Panc1 (cell line): Measurements from ENCODE around the gene ATXN1. TPM values are rescaled to one million over a fixed set of nuclear protein-coding genes. Genes with fewer than 3 reads are reported as not detected.

Experiments used
- ATAC-seq: fragments of 200-7000 bp; cut with Tn5 transposase; 2 replicates; pipeline ENCODE4 v1.9.1; 2020; ENCODE audit warnings: mild to moderate bottlenecking, moderate library complexity
- BruUV-seq: library from RNA; stranded (reverse); fragments of 400-500 nt; replicated peaks from 2 replicates; lab custom pipeline; 2021; lab: Mats Ljungman, UMichigan
- CTCF ChIA-PET: fragments of 300-600 bp; sonication (Branson Sonifier 250); formaldehyde crosslinking; loops from one replicate; lab custom pipeline; 2022; ENCODE audit warnings: antibody characterized with exemption; lab: Charles Lee
- POLR2A ChIA-PET: fragments of 300-600 bp; sonication (Branson Sonifier 250); formaldehyde crosslinking; loops from one replicate; lab custom pipeline; 2022; ENCODE audit warnings: antibody characterized with exemption; lab: Charles Lee
- DNase-seq: peaks from one replicate; pipeline ENCODE4 v3.0.0-alpha.2; 2010; ENCODE audit warnings: low read depth, low spot score
- H3K27ac ChIP-seq: 2 replicates; pipeline ENCODE4 v1.5.1; 2011; ENCODE audit warnings: mild to moderate bottlenecking, low read length, inconsistent platforms
- H3K27me3 ChIP-seq: fragments of 200-500 bp; sonication (Bioruptor generic); 2 replicates; pipeline ENCODE4 v1.6.0; 2014; ENCODE audit warnings: low read length, inconsistent platforms; ENCODE audit not compliant: control insufficient read depth, insufficient read depth
- H3K36me3 ChIP-seq: fragments of 200-500 bp; sonication (Bioruptor generic); 2 replicates; pipeline ENCODE4 v1.5.1; 2014; ENCODE audit warnings: inconsistent platforms, mild to moderate bottlenecking, low read length, moderate library complexity; ENCODE audit not compliant: control insufficient read depth, insufficient read depth
- H3K4me1 ChIP-seq: 2 replicates; pipeline ENCODE4 v1.5.1; 2011; ENCODE audit warnings: inconsistent platforms, mild to moderate bottlenecking, low read length, moderate library complexity; ENCODE audit not compliant: control insufficient read depth, insufficient read depth
- H3K4me3 ChIP-seq, 2 experiments: 2 replicates each; pipeline ENCODE4 v1.5.1; 2011 to 2012; ENCODE audit warnings: low read depth in 2 of 2, low read length in 2 of 2, mild to moderate bottlenecking in 2 of 2, inconsistent platforms in 1 of 2, moderate library complexity in 1 of 2
- H3K9me3 ChIP-seq: fragments of 200-500 bp; sonication (Bioruptor generic); 2 replicates; pipeline ENCODE4 v1.5.1; 2014; ENCODE audit warnings: low read depth, mild to moderate bottlenecking, inconsistent platforms, low read length, moderate library complexity; ENCODE audit not compliant: control insufficient read depth, insufficient read depth
- POLR2AphosphoS5 ChIP-seq: IDR thresholded peaks from 2 replicates; pipeline ENCODE4 v1.6.1; 2012; ENCODE audit warnings: mild to moderate bottlenecking, low read depth, low read length, moderate library complexity
- SIN3A ChIP-seq: IDR thresholded peaks from 2 replicates; pipeline ENCODE4 v1.6.1; 2012; ENCODE audit warnings: low read depth, mild to moderate bottlenecking, low read length, moderate library complexity, borderline replicate concordance; ENCODE audit not compliant: insufficient read depth
- TCF7L2 ChIP-seq: IDR thresholded peaks from 2 replicates; pipeline ENCODE4 v1.6.1; 2011; ENCODE audit warnings: mild to moderate bottlenecking, low read depth, low read length, inconsistent platforms
- in situ Hi-C: cut with HindIII; loops from 2 replicates; pipeline ENCODE4 v1.10.0; 2016; ENCODE audit warnings: low sequenced_read_pairs, low pct_unique_long_range_greater_than_20kb
- intact Hi-C: fragments of 100-400 bp; cut with micrococcal nuclease; formaldehyde crosslinking; loops from one replicate; pipeline ENCODE4 v1.10.0; 2022; ENCODE audit not compliant: unreplicated experiment
- total RNA-seq: library from RNA; stranded (reverse); gene quantifications from one replicate; pipeline ENCODE4 v1.2.1, GENCODE V29; 2021; ENCODE audit not compliant: unreplicated experiment
- TF ChIP-seq, protein P1 (sequence below): fragments of 450-650 bp; IDR thresholded peaks from 2 replicates; pipeline ENCODE4 v1.5.1; 2017; ENCODE audit warnings: mild to moderate bottlenecking
- TF ChIP-seq, protein P2 (sequence below), 2 experiments: IDR thresholded peaks; 2 replicates each; pipeline ENCODE4 v1.6.1; 2011 to 2012; ENCODE audit warnings: low read depth in 2 of 2, control low read depth in 1 of 2, low read length in 1 of 2, mild to moderate bottlenecking in 1 of 2, moderate library complexity in 1 of 2; ENCODE audit not compliant: insufficient read depth in 1 of 2

The ATXN1 gene
- total RNA-seq, 1 experiment from 2014 or later: 67.1 TPM

DNA sequence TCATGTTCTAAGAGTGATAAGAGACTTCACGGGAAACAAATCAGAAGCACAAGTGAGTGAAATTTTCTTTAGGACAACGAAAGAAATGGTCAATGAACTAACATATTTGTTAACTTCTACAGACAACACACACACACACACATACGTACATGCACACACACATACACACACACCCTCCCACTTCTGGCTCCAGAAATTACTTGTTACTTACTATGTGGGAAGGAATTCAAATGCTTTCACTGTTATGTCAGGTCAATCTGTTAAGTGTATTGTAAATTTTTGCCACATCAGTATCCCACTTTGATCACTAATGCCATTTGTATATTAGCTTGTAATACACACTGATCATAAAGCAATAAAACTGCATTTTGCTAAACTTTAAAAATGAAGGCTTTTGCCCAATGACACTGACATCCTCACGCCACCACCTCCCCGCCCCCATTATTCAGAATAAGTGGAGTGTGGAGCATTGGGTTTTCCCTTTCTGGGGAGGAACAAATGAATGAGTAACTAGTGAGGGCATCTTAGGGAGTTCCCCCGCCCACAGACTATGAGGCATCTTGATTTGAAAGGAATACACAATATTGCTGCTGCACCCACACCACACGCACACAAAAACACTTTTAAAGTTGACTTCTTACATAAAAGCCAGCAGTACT lies 76.2 kb downstream of the ATXN1 start:
- intact Hi-C loops: no loop called here
- CTCF ChIA-PET: no interaction called here
- in situ Hi-C loops: no loop called here
- no peaks in the 10 kb centered on the region for H3K9me3 ChIP-seq
- peak overlapping the region; percentile 54; the same call in 1 of the 2 replicates for H3K27ac ChIP-seq
- H3K36me3 ChIP-seq: no peaks in the 10 kb centered on the region
- no peak overlapping the region for H3K4me3 ChIP-seq
- POLR2A ChIA-PET: interaction anchor here (0.6 kb wide), 1 partner anchor 39 kb away, joined by 3 read pairs; no protein-coding TSS in a partner anchor
- BruUV-seq: no TSS peak
- TF ChIP-seq, protein P1, sequence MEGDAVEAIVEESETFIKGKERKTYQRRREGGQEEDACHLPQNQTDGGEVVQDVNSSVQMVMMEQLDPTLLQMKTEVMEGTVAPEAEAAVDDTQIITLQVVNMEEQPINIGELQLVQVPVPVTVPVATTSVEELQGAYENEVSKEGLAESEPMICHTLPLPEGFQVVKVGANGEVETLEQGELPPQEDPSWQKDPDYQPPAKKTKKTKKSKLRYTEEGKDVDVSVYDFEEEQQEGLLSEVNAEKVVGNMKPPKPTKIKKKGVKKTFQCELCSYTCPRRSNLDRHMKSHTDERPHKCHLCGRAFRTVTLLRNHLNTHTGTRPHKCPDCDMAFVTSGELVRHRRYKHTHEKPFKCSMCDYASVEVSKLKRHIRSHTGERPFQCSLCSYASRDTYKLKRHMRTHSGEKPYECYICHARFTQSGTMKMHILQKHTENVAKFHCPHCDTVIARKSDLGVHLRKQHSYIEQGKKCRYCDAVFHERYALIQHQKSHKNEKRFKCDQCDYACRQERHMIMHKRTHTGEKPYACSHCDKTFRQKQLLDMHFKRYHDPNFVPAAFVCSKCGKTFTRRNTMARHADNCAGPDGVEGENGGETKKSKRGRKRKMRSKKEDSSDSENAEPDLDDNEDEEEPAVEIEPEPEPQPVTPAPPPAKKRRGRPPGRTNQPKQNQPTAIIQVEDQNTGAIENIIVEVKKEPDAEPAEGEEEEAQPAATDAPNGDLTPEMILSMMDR: no peak
- TF ChIP-seq POLR2AphosphoS5: no peak
- TF ChIP-seq TCF7L2: no peak
- TF ChIP-seq, protein P2, sequence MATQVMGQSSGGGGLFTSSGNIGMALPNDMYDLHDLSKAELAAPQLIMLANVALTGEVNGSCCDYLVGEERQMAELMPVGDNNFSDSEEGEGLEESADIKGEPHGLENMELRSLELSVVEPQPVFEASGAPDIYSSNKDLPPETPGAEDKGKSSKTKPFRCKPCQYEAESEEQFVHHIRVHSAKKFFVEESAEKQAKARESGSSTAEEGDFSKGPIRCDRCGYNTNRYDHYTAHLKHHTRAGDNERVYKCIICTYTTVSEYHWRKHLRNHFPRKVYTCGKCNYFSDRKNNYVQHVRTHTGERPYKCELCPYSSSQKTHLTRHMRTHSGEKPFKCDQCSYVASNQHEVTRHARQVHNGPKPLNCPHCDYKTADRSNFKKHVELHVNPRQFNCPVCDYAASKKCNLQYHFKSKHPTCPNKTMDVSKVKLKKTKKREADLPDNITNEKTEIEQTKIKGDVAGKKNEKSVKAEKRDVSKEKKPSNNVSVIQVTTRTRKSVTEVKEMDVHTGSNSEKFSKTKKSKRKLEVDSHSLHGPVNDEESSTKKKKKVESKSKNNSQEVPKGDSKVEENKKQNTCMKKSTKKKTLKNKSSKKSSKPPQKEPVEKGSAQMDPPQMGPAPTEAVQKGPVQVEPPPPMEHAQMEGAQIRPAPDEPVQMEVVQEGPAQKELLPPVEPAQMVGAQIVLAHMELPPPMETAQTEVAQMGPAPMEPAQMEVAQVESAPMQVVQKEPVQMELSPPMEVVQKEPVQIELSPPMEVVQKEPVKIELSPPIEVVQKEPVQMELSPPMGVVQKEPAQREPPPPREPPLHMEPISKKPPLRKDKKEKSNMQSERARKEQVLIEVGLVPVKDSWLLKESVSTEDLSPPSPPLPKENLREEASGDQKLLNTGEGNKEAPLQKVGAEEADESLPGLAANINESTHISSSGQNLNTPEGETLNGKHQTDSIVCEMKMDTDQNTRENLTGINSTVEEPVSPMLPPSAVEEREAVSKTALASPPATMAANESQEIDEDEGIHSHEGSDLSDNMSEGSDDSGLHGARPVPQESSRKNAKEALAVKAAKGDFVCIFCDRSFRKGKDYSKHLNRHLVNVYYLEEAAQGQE (IDR thresholded peaks at IDR 0.05; ENCODE audit: insufficient read depth in 1 of 2, low read depth in 2 of 2, low read length in 1 of 2): no peak
- TF ChIP-seq SIN3A: no peak
- no peaks in the 10 kb centered on the region for H3K27me3 ChIP-seq
- DNase-seq: no peak
- peaks cover 79% of the 10 kb centered on the region for H3K4me1 ChIP-seq
- no peak for ATAC-seq

DNA sequence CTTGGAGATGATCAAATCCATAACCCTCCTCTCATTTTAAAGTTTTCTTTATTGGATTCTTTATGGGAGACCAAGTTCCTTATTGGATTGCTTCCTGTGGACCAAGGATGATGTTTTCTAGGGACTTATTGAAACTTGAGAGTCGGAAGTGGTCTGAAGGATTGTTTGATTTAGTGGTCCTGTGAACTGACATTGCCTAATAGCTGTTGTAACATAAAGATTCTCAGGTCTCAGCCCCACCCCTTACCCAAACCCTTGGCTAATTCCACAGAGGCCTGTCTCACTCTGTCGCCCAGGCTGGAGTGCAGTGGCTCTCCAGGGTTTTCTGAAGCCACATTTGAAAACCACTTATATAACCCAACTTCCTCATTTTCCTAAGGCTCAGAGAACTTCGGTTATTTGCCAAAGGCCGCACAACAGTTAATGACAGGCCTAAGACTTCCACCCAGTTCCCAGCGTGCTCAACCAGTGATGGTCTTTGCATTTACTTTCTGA lies 77.0 kb downstream of the ATXN1 start:
- Histone ChIP-seq H3K9me3 (no peaks in the 10 kb centered on the region), H3K27me3 (no peaks in the 10 kb centered on the region), H3K4me1 (peaks cover 74% of the 10 kb centered on the region), H3K27ac (peak overlapping the region; percentile 80), H3K4me3 (no peak overlapping the region), H3K36me3 (no peaks in the 10 kb centered on the region)
- intact Hi-C loops (no loop called here), in situ Hi-C loops (no loop called here)
- DNase-seq: no peak
- no peak for ATAC-seq
- TF ChIP-seq, protein P2 (IDR thresholded peaks at IDR 0.05; ENCODE audit: insufficient read depth in 1 of 2, low read depth in 2 of 2, low read length in 1 of 2): no peak
- TF ChIP-seq POLR2AphosphoS5 (no peak), SIN3A (no peak), TCF7L2 (no peak)
- TF ChIP-seq, protein P1: no peak
- BruUV-seq: no TSS peak
- ChIA-PET CTCF (no interaction called here), POLR2A (no interaction called here)
